ENCODE results near the gene TSPAN4. TPM values are rescaled to one million over a fixed set of nuclear protein-coding genes. Genes with fewer than 3 reads are reported as not detected.
A peak's percentile ranks its signal among the peaks of the same experiment; 100 is the strongest.

TSPAN4 gene
- total and polyA plus RNA-seq, 9 of the 15 experiments (the other 6 are each of a cell fraction or from before 2014, with no cell fraction given) = 0.07 to 31.0 (median 15.7) TPM

- TF ChIP-seq, protein P1, sequence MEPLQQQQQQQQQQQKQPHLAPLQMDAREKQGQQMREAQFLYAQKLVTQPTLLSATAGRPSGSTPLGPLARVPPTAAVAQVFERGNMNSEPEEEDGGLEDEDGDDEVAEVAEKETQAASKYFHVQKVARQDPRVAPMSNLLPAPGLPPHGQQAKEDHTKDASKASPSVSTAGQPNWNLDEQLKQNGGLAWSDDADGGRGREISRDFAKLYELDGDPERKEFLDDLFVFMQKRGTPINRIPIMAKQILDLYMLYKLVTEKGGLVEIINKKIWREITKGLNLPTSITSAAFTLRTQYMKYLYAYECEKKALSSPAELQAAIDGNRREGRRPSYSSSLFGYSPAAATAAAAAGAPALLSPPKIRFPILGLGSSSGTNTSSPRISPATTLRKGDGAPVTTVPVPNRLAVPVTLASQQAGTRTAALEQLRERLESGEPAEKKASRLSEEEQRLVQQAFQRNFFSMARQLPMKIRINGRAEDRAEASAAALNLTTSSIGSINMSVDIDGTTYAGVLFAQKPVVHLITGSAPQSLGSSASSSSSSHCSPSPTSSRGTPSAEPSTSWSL (CRISPR knock-in tag; IDR thresholded peaks at IDR 0.05; ENCODE audit: borderline replicate concordance) = no peak
- TF ChIP-seq NCOA4 (IDR thresholded peaks at IDR 0.05; ENCODE audit: partially characterized antibody) (no peak), ZSCAN29 (IDR thresholded peaks at IDR 0.05) (no peak), MCM3 (IDR thresholded peaks at IDR 0.05) (no peak), KAT2B (IDR thresholded peaks at IDR 0.05; ENCODE audit: low read depth, low read length) (no peak), MAFF (IDR thresholded peaks at IDR 0.05; ENCODE audit: low read length) (no peak), XRCC3 (IDR thresholded peaks at IDR 0.05) (no peak), ZFP1 (CRISPR knock-in tag; IDR thresholded peaks at IDR 0.05) (no peak), JUND (IDR thresholded peaks at IDR 0.05; ENCODE audit: borderline replicate concordance, low read depth, low read length) (no peak), JUND (tag; IDR thresholded peaks at IDR 0.05; ENCODE audit: borderline replicate concordance, low read depth, low read length) (no peak), ZNF77 (CRISPR knock-in tag; IDR thresholded peaks at IDR 0.05) (no peak), ZNF584 (CRISPR knock-in tag; IDR thresholded peaks at IDR 0.05; ENCODE audit: low read depth) (no peak), ZNF134 (CRISPR knock-in tag; conservative IDR thresholded peaks at IDR 0.05) (no peak), NFRKB (IDR thresholded peaks at IDR 0.05; ENCODE audit: low read depth) (no peak), ZFP30 (CRISPR knock-in tag; IDR thresholded peaks at IDR 0.05; ENCODE audit: borderline replicate concordance) (no peak), SRF (CRISPR knock-in tag; IDR thresholded peaks at IDR 0.05) (no peak; a peak in 1 of 4 replicates), STAG1 (CRISPR knock-in tag; IDR thresholded peaks at IDR 0.05; ENCODE audit: borderline replicate concordance) (no peak)
- TF ChIP-seq, protein P2, sequence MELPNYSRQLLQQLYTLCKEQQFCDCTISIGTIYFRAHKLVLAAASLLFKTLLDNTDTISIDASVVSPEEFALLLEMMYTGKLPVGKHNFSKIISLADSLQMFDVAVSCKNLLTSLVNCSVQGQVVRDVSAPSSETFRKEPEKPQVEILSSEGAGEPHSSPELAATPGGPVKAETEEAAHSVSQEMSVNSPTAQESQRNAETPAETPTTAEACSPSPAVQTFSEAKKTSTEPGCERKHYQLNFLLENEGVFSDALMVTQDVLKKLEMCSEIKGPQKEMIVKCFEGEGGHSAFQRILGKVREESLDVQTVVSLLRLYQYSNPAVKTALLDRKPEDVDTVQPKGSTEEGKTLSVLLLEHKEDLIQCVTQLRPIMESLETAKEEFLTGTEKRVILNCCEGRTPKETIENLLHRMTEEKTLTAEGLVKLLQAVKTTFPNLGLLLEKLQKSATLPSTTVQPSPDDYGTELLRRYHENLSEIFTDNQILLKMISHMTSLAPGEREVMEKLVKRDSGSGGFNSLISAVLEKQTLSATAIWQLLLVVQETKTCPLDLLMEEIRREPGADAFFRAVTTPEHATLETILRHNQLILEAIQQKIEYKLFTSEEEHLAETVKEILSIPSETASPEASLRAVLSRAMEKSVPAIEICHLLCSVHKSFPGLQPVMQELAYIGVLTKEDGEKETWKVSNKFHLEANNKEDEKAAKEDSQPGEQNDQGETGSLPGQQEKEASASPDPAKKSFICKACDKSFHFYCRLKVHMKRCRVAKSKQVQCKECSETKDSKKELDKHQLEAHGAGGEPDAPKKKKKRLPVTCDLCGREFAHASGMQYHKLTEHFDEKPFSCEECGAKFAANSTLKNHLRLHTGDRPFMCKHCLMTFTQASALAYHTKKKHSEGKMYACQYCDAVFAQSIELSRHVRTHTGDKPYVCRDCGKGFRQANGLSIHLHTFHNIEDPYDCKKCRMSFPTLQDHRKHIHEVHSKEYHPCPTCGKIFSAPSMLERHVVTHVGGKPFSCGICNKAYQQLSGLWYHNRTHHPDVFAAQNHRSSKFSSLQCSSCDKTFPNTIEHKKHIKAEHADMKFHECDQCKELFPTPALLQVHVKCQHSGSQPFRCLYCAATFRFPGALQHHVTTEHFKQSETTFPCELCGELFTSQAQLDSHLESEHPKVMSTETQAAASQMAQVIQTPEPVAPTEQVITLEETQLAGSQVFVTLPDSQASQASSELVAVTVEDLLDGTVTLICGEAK (IDR thresholded peaks at IDR 0.05) = peak; percentile 52; the same call in 1 of the 2 replicates
- TF ChIP-seq, protein P2 (CRISPR knock-in tag; IDR thresholded peaks at IDR 0.05) = no peak
- TF ChIP-seq, protein P3, sequence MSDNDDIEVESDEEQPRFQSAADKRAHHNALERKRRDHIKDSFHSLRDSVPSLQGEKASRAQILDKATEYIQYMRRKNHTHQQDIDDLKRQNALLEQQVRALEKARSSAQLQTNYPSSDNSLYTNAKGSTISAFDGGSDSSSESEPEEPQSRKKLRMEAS (CRISPR knock-in tag; IDR thresholded peaks at IDR 0.05) = peak; percentile 70
Measured at GRCh38 chr11:827146-827896, 15.3 kb upstream of the TSPAN4 start (continued).

All from K562 (cell line).